CD14-positive monocyte (primary cell): ENCODE measurements around the gene CMYA5. TPM values are rescaled to one million over a fixed set of nuclear protein-coding genes. Genes with fewer than 3 reads are reported as not detected.

Experiments used
- DNase-seq, 3 donors: peaks; one replicate each; pipeline ENCODE4 v3.0.0-alpha.2; 2011 to 2022
- H2AFZ ChIP-seq: 2 replicates; pipeline ENCODE4 v1.6.0; 2012; ENCODE audit warnings: mild to moderate bottlenecking, low read depth, low read length, inconsistent platforms; ENCODE audit not compliant: insufficient read depth, poor library complexity, severe bottlenecking
- H3K27ac ChIP-seq, 2 donors: 1 replicate in 1 of 2; 2 replicates in 1 of 2; pipeline ENCODE4 v1.5.1; 2012 to 2013; ENCODE audit warnings: low read length in 2 of 2, control low read depth in 1 of 2, inconsistent platforms in 1 of 2, low read depth in 1 of 2, mild to moderate bottlenecking in 1 of 2
- H3K27me3 ChIP-seq, 2 donors: one replicate each; pipeline versions ENCODE4 v1.6.0 to v1.6.1; 2011 to 2013; ENCODE audit warnings: low read length in 2 of 2; ENCODE audit not compliant: control insufficient read depth in 2 of 2, insufficient read depth in 2 of 2
- H3K36me3 ChIP-seq, 2 donors: replicated peaks in 1 of 2; 1 replicate in 1 of 2; 2 replicates in 1 of 2; pipeline versions ENCODE4 v1.5.1 to v1.6.1; 2012 to 2013; ENCODE audit warnings: low read length in 2 of 2, control low read depth in 1 of 2, inconsistent platforms in 1 of 2, mild to moderate bottlenecking in 1 of 2; ENCODE audit not compliant: insufficient read depth in 2 of 2, control insufficient read depth in 1 of 2
- H3K4me1 ChIP-seq, 2 donors: 1 replicate in 1 of 2; 2 replicates in 1 of 2; pipeline versions ENCODE4 v1.5.1 to v1.6.1; 2012 to 2013; ENCODE audit warnings: low read length in 2 of 2, control low read depth in 1 of 2, inconsistent platforms in 1 of 2, mild to moderate bottlenecking in 1 of 2, moderate library complexity in 1 of 2; ENCODE audit not compliant: insufficient read depth in 2 of 2, control insufficient read depth in 1 of 2
- H3K4me2 ChIP-seq: replicated peaks from 2 replicates; pipeline ENCODE3; 2012; ENCODE audit warnings: low read length, moderate library complexity, mild to moderate bottlenecking; ENCODE audit not compliant: poor library complexity, severe bottlenecking; ENCODE audit errors: extremely low read depth
- H3K4me3 ChIP-seq, 3 experiments: fragments of 200-600 bp in 1 of 3; sonication (generic) in 1 of 3; replicated peaks in 1 of 3; 1 replicate in 2 of 3; 2 replicates in 1 of 3; pipeline ENCODE4 v1.5.1; 2011 to 2013; ENCODE audit warnings: low read length in 3 of 3, mild to moderate bottlenecking in 3 of 3, control low read depth in 2 of 3, low read depth in 2 of 3, inconsistent platforms in 1 of 3, moderate library complexity in 1 of 3
- H3K79me2 ChIP-seq: 2 replicates; pipeline ENCODE4 v1.6.0; 2012; ENCODE audit warnings: mild to moderate bottlenecking, control low read depth, inconsistent platforms, low read length, moderate library complexity; ENCODE audit not compliant: insufficient read depth
- H3K9ac ChIP-seq: 2 replicates; pipeline ENCODE4 v1.6.0; 2017; ENCODE audit warnings: low read length, mild to moderate bottlenecking; ENCODE audit not compliant: insufficient read depth, poor library complexity, severe bottlenecking
- H3K9me3 ChIP-seq, 2 donors: replicated peaks in 1 of 2; 1 replicate in 1 of 2; 2 replicates in 1 of 2; pipeline versions ENCODE4 v1.5.1 to v1.6.1; 2012 to 2013; ENCODE audit warnings: low read length in 2 of 2, control low read depth in 1 of 2; ENCODE audit not compliant: control insufficient read depth in 1 of 2, insufficient read depth in 1 of 2
- H4K20me1 ChIP-seq: 2 replicates; pipeline ENCODE4 v1.6.0; 2012; ENCODE audit warnings: mild to moderate bottlenecking, low read length, control low read depth, moderate library complexity; ENCODE audit not compliant: insufficient read depth
- H3K27ac Mint-ChIP-seq, 7 donors: one replicate each; pipeline ENCODE4 v1.8.0; 2020; ENCODE audit warnings: mild to moderate bottlenecking in 7 of 7, mixed read lengths in 7 of 7, moderate library complexity in 6 of 7, inconsistent platforms in 2 of 7
- H3K27me3 Mint-ChIP-seq, 3 donors: one replicate each; pipeline ENCODE4 v1.8.0; 2021 to 2022; ENCODE audit warnings: low read depth in 3 of 3, mild to moderate bottlenecking in 3 of 3, mixed read lengths in 3 of 3, moderate library complexity in 3 of 3, inconsistent platforms in 1 of 3
- H3K36me3 Mint-ChIP-seq, 2 donors: one replicate each; pipeline ENCODE4 v1.8.0; 2020; ENCODE audit warnings: mixed read lengths in 2 of 2, inconsistent platforms in 1 of 2, mild to moderate bottlenecking in 1 of 2
- H3K4me1 Mint-ChIP-seq: one replicate; pipeline ENCODE4 v1.8.0; 2020; ENCODE audit warnings: mild to moderate bottlenecking, mixed read lengths
- H3K4me3 Mint-ChIP-seq, 2 donors: one replicate each; pipeline ENCODE4 v1.8.0; 2020; ENCODE audit warnings: mild to moderate bottlenecking in 2 of 2, mixed read lengths in 2 of 2, moderate library complexity in 1 of 2
- H3K9me3 Mint-ChIP-seq, 7 donors: one replicate each; pipeline ENCODE4 v1.8.0; 2020 to 2022; ENCODE audit warnings: mixed read lengths in 7 of 7, mild to moderate bottlenecking in 6 of 7, moderate library complexity in 6 of 7, inconsistent platforms in 2 of 7
- CTCF ChIP-seq: fragments of 200-600 bp; IDR thresholded peaks from one replicate; pipeline ENCODE4 v1.8.0; 2022; ENCODE audit warnings: antibody characterized with exemption, mild to moderate bottlenecking
- WGBS: methylation state at CpG from one replicate; pipeline ENCODE4 v1.1.5; 2013; ENCODE audit warnings: missing lambda C conversion rate; ENCODE audit not compliant: insufficient coverage; 5-methylcytosine and 5-hydroxymethylcytosine counted together
- intact Hi-C, 2 donors: fragments of 100-400 bp; cut with micrococcal nuclease; formaldehyde crosslinking; loops; one replicate each; pipeline versions ENCODE4 v1.15.0 to v1.15.1; 2023
- polyA plus RNA-seq, 3 donors: library from polyadenylated mRNA; depleted of rRNA in 1 of 3; unstranded in 2 of 3; stranded (reverse) in 1 of 3; fragments of 300-500 nt in 2 of 3; fragments of >200 nt in 1 of 3; fragmentation: Illumina TruSeq in 2 of 3; gene quantifications; 1 replicate in 2 of 3; 2 replicates in 1 of 3; pipeline ENCODE4 v1.2.3, GENCODE V29; 2012 to 2021

CMYA5 gene
- polyA plus RNA-seq, 3 donors, result 0.01 to 0.17 TPM; not detected in 1

GRCh38 chr5:79845448-79846197, 156.0 kb downstream of the CMYA5 start:
- H3K9me3 Mint-ChIP-seq, result no peaks in the 10 kb centered on the region
- no peak overlapping the region for H3K27ac Mint-ChIP-seq
- Histone ChIP-seq H3K9me3 (no peaks in the 10 kb centered on the region), H3K36me3 (no peaks in the 10 kb centered on the region), H4K20me1 (no peaks in the 10 kb centered on the region), H3K27ac (no peak overlapping the region), H3K4me1 (no peaks in the 10 kb centered on the region), H3K9ac (no peak overlapping the region), H3K4me3 (no peak overlapping the region), H3K4me2 (no peak overlapping the region), H2AFZ (no peak overlapping the region), H3K79me2 (no peaks in the 10 kb centered on the region), H3K27me3 (no peaks in the 10 kb centered on the region)
- no peak overlapping the region for H3K4me3 Mint-ChIP-seq
- no peak for DNase-seq
- 90% methylated on average over 2 of the region's 7 CpGs for WGBS
- intact Hi-C loops, result no loop called here
- H3K4me1 Mint-ChIP-seq, result no peaks in the 10 kb centered on the region
- peaks cover 0 to 12% (median 1%) of the 10 kb centered on the region in 3 donors for H3K27me3 Mint-ChIP-seq
- no peak for TF ChIP-seq CTCF
- H3K36me3 Mint-ChIP-seq, result no peaks in the 10 kb centered on the region

- Histone ChIP-seq H3K36me3 (no peaks in the 10 kb centered on the region), H2AFZ (no peak overlapping the region), H3K4me1 (no peaks in the 10 kb centered on the region), H3K27ac (no peak overlapping the region), H3K9me3 (no peaks in the 10 kb centered on the region), H4K20me1 (no peaks in the 10 kb centered on the region), H3K27me3 (no peaks in the 10 kb centered on the region), H3K4me3 (no peak overlapping the region), H3K9ac (no peak overlapping the region), H3K4me2 (no peak overlapping the region), H3K79me2 (no peaks in the 10 kb centered on the region)
- Mint-ChIP-seq H3K4me1 (no peaks in the 10 kb centered on the region), H3K36me3 (no peaks in the 10 kb centered on the region), H3K27me3 (peaks cover 0 to 11% (median 0%) of the 10 kb centered on the region in 3 donors), H3K27ac (no peak overlapping the region), H3K9me3 (no peaks in the 10 kb centered on the region), H3K4me3 (no peak overlapping the region)
- TF ChIP-seq CTCF, result no peak
- no CpG with 5 or more reads among the region's 3 CpGs for WGBS
- no peak for DNase-seq
- intact Hi-C loops, result no loop called here
Measured at GRCh38 chr5:79846198-79846521, 156.5 kb downstream of the CMYA5 start.
